Thyroid gland (tissue), 4 donors: ENCODE measurements around the gene PASK.

Experiments used
- POLR2A ChIP-seq, 2 donors: fragments of 450-650 bp; IDR thresholded peaks; one replicate each; pipeline ENCODE4 v1.6.1; 2017; ENCODE audit warnings: antibody characterized with exemption in 2 of 2, mild to moderate bottlenecking in 2 of 2, moderate library complexity in 1 of 2
- TF ChIP-seq, protein P1 (sequence below), 6 experiments: fragments of 200-600 bp in 3 of 6; fragments of 450-650 bp in 3 of 6; sonication (generic) in 3 of 6; IDR thresholded peaks; one replicate each; pipeline ENCODE4 v1.5.1; 2016 to 2019; ENCODE audit warnings: antibody characterized with exemption in 6 of 6, mild to moderate bottlenecking in 2 of 6, inconsistent platforms in 1 of 6, moderate library complexity in 1 of 6

DNA sequence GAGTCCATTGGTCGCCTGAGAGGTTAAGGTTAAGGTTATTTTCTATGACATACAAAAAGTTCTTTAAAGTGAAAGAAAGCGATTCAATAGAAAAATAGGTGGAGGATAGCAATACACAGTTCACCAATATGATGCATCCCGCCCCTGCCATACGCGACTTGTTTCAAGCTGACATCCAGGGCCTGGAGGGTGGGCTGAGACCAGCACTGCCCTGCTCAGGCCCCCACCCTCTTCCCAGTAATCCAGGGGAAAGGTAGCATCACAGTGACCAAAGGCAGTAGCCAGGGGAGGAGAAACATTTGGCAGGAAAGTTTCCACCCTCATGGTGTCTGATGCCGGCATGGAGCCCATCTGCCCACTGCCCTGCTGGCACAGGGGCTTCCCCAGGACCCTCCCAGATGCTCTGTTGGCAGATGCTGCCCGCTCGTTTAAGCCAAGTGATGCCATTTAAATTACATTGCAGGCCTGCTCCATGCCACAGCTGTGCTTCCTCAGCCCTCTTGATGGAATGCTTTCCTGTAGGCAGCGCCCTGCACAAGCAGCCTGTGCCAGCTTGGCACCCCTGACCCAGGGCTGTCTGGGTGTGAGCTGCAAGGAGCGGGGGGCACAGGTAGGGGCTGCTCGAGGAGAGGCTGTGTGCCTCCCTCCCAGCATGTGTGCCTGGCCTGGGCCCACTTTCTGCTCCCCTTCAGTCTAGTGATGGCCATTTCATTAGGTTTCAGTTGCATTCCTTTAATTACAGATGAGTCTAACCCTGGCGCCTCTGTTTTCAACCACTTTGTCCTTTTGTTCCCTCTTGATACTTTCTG, 28.5 kb upstream of the PASK start:
- TF ChIP-seq POLR2A (IDR thresholded peaks at IDR 0.05), result no peak
- TF ChIP-seq, protein P1, sequence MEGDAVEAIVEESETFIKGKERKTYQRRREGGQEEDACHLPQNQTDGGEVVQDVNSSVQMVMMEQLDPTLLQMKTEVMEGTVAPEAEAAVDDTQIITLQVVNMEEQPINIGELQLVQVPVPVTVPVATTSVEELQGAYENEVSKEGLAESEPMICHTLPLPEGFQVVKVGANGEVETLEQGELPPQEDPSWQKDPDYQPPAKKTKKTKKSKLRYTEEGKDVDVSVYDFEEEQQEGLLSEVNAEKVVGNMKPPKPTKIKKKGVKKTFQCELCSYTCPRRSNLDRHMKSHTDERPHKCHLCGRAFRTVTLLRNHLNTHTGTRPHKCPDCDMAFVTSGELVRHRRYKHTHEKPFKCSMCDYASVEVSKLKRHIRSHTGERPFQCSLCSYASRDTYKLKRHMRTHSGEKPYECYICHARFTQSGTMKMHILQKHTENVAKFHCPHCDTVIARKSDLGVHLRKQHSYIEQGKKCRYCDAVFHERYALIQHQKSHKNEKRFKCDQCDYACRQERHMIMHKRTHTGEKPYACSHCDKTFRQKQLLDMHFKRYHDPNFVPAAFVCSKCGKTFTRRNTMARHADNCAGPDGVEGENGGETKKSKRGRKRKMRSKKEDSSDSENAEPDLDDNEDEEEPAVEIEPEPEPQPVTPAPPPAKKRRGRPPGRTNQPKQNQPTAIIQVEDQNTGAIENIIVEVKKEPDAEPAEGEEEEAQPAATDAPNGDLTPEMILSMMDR (IDR thresholded peaks at IDR 0.05), result no peak
